ENCODE measurements around the gene ARPC5. TPM values are rescaled to one million over a fixed set of nuclear protein-coding genes. Genes with fewer than 3 reads are reported as not detected.

The ARPC5 gene
- total RNA-seq = 146 and 318 TPM in 2 replicates

GRCh38 chr1:183635606-183636333, at the start of gene ARPC5:
Gene ARPC5 (minus strand): TSS chr1:183635783. CDS start chr1:183635659, 124 bp downstream.

GRCh38 chr1:183652547-183653461, 17.2 kb upstream of the ARPC5 start, which contains the start of gene APOBEC4:
Gene APOBEC4 (minus strand): TSS chr1:183653316. CDS start chr1:183648781, 4,535 bp downstream.

DNA sequence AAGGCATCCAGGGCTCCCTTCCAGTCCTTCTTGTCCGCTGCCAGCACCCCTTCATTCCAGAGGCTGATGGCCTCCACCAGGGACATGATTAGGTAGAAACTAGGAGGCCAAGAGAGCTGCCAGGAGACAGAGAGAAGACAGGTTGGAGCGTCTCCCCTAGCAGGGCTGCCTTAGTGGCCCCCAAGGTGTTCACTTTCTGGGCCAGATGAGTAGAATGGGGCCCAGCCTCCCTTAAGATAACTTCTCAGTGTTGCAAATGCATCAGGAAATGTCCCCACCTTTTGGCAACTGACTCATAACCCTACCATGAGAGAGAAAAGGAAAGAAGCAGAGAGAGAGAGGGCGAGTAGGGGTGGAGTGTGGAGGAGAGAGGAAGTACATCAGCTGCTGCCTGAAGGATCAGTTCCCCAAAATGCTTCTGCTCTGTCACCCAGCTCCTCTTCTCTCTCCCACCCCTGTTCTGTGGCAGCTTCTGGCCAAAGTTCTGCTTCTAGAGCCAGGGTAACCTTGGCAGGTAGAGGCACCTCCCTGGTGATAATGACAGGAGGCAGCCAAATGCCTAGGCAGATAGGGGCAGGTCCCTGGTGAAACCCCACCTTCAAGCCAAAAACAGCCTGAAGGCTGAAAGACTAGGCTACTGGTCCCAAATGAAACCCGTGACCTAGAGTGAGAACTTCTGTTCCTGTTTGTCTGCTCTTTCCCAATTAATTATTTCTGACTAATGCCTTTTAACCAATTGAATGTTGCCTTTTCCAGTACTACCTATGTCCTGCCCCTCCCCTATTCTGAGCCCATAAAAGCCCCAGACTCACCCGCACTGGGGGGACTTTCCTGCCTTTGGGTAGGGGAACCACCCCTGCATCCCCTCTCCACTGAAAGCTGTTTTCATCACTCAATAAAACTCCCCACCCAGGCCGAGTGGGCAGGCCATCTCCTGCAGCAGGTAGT, 45.1 kb downstream of the ARPC5 start, which contains the start of gene NCF2:
Gene NCF2 (minus strand): TSS at position 216 of the 948 bp plus-strand sequence. CDS start 130 bp downstream, at position 86.

Other genes starting within 250 kb of the ARPC5 start
- gene NMNAT2, start 217.4 kb downstream of the ARPC5 start, total RNA-seq = 0.32 and 0.82 TPM in 2 replicates
- 13.4 and 37.1 TPM in 2 replicates for gene SMG7, start 163.3 kb downstream of the ARPC5 start, total RNA-seq
- gene NCF2, start 45.3 kb downstream of the ARPC5 start, total RNA-seq = under 0.01 TPM in 1 of 2 replicates, not detected in the other
- not detected in 2 replicates for gene APOBEC4, start 17.5 kb upstream of the ARPC5 start, total RNA-seq
- gene RGL1, start 169.3 kb upstream of the ARPC5 start, total RNA-seq = 11.7 and 27.3 TPM in 2 replicates